ENCODE data around the gene FGD4.
A peak's percentile ranks its signal among the peaks of the same experiment; 100 is the strongest.

Gene FGD4

GRCh38 chr12:32399370-32400113 is at the start of gene FGD4:
FGD4 (plus strand) TSS chr12:32399558.
- peak; percentile 85 to 88 for DNase-seq

GRCh38 chr12:32353540-32353939 is 45.8 kb upstream of the FGD4 start:
- DNase-seq, result no peak

- DNase-seq, result no peak
Measured at GRCh38 chr12:32357601-32358249, 41.6 kb upstream of the FGD4 start.

- no peak for DNase-seq
Measured at GRCh38 chr12:32360956-32361355, 38.4 kb upstream of the FGD4 start.

GRCh38 chr12:32362892-32363291 is 36.5 kb upstream of the FGD4 start:
- no peak for DNase-seq

- DNase-seq, result peak; percentile 47 to 50
Measured at GRCh38 chr12:32365473-32366064, 33.8 kb upstream of the FGD4 start.

GRCh38 chr12:32366714-32367113 is 32.6 kb upstream of the FGD4 start:
- DNase-seq, result no peak

GRCh38 chr12:32367381-32367780 is 32.0 kb upstream of the FGD4 start:
- no peak for DNase-seq

- DNase-seq, result no peak
Measured at GRCh38 chr12:32369202-32369601, 30.2 kb upstream of the FGD4 start.

- no peak for DNase-seq
Measured at GRCh38 chr12:32377344-32378055, 21.9 kb upstream of the FGD4 start.

- DNase-seq, result no peak
Measured at GRCh38 chr12:32379213-32379612, 20.1 kb upstream of the FGD4 start.

GRCh38 chr12:32379667-32380066 is 19.7 kb upstream of the FGD4 start:
- DNase-seq, result no peak

GRCh38 chr12:32382226-32382625 is 17.1 kb upstream of the FGD4 start:
- DNase-seq, result no peak

GRCh38 chr12:32390572-32391219 is 8.7 kb upstream of the FGD4 start:
- no peak for DNase-seq

- DNase-seq, result no peak
Measured at GRCh38 chr12:32395026-32395425, 4.3 kb upstream of the FGD4 start.

- DNase-seq, result no peak
Measured at GRCh38 chr12:32397696-32398095, 1.7 kb upstream of the FGD4 start.

- no peak for DNase-seq
Measured at GRCh38 chr12:32398181-32398580, 1.2 kb upstream of the FGD4 start.

GRCh38 chr12:32398816-32399369 is 465 bp upstream of the FGD4 start:
- DNase-seq, result no peak

- DNase-seq, result peak in 1 of 2 experiments; percentile 10
Measured at GRCh38 chr12:32400114-32400672, 835 bp downstream of the FGD4 start.

GRCh38 chr12:32400866-32401265 is 1.5 kb downstream of the FGD4 start:
- no peak for DNase-seq

GRCh38 chr12:32402170-32402569 is 2.8 kb downstream of the FGD4 start:
- DNase-seq, result no peak

GRCh38 chr12:32402946-32403345 is 3.6 kb downstream of the FGD4 start:
- DNase-seq, result no peak
